ENCODE results near the gene TTC24.
"Not testable (repeated sequence)": the region's sequence is repeated elsewhere in the genome, so short reads cannot be mapped to it uniquely, and the experiment has no call there.

Gene TTC24

GRCh38 chr1:156579472-156579871 lies at the start of gene TTC24:
TTC24 (plus strand) TSS chr1:156579723; CDS start chr1:156581365, 1,642 bp downstream.
- no peak for DNase-seq

- DNase-seq = no peak
Measured at GRCh38 chr1:156530006-156530405, 49.5 kb upstream of the TTC24 start.

GRCh38 chr1:156532374-156532773 lies 47.1 kb upstream of the TTC24 start:
- DNase-seq = no peak

GRCh38 chr1:156533568-156534220 lies 45.8 kb upstream of the TTC24 start:
- no peak for DNase-seq

- no peak for DNase-seq
Measured at GRCh38 chr1:156534424-156535060, 45.0 kb upstream of the TTC24 start.

GRCh38 chr1:156537027-156537426 lies 42.5 kb upstream of the TTC24 start:
- DNase-seq = no peak

GRCh38 chr1:156538711-156539440 lies 40.6 kb upstream of the TTC24 start:
- DNase-seq = no peak

GRCh38 chr1:156539818-156540355 lies 39.6 kb upstream of the TTC24 start:
- DNase-seq = no peak

GRCh38 chr1:156540955-156541354 lies 38.6 kb upstream of the TTC24 start:
- DNase-seq = no peak

GRCh38 chr1:156543066-156543465 lies 36.5 kb upstream of the TTC24 start:
- DNase-seq = no peak

- no peak for DNase-seq
Measured at GRCh38 chr1:156544592-156545102, 34.9 kb upstream of the TTC24 start.

- DNase-seq = no peak
Measured at GRCh38 chr1:156546267-156546666, 33.3 kb upstream of the TTC24 start.

- no peak for DNase-seq
Measured at GRCh38 chr1:156547434-156547833, 32.1 kb upstream of the TTC24 start.

- DNase-seq = no peak
Measured at GRCh38 chr1:156547982-156548381, 31.5 kb upstream of the TTC24 start.

- DNase-seq = no peak
Measured at GRCh38 chr1:156549390-156549789, 30.1 kb upstream of the TTC24 start.

- DNase-seq = no peak
Measured at GRCh38 chr1:156549831-156550230, 29.7 kb upstream of the TTC24 start.

- no peak for DNase-seq
Measured at GRCh38 chr1:156550346-156550745, 29.2 kb upstream of the TTC24 start.

GRCh38 chr1:156551066-156551643 lies 28.4 kb upstream of the TTC24 start:
- no peak for DNase-seq

GRCh38 chr1:156551869-156552268 lies 27.7 kb upstream of the TTC24 start:
- no peak for DNase-seq

GRCh38 chr1:156552518-156552917 lies 27.0 kb upstream of the TTC24 start:
- DNase-seq = no peak

GRCh38 chr1:156552937-156553336 lies 26.6 kb upstream of the TTC24 start:
- not testable (repeated sequence) for DNase-seq

GRCh38 chr1:156553860-156554485 lies 25.6 kb upstream of the TTC24 start:
- no peak for DNase-seq

- DNase-seq = no peak
Measured at GRCh38 chr1:156554971-156555370, 24.6 kb upstream of the TTC24 start.
